RWPE1 (cell line): ENCODE measurements around the gene UROD.

Source experiments
- CTCF ChIA-PET: fragments of 350-600 bp; sonication (Branson Sonifier 250); formaldehyde crosslinking; extraction: SDS; loops from one replicate; lab custom pipeline; 2021; lab: Yijun Ruan, JAX
- POLR2A ChIA-PET: fragments of 400-600 bp; formaldehyde crosslinking; extraction: SDS; loops from one replicate; lab custom pipeline; 2020; ENCODE audit warnings: antibody characterized with exemption; ENCODE audit not compliant: low non-redundant PET; lab: Yijun Ruan, JAX
- DNase-seq: peaks from one replicate; pipeline ENCODE4 v3.0.0; 2012; ENCODE audit warnings: low spot score
- H3K27ac ChIP-seq: fragments of 450-650 bp; 2 replicates; pipeline ENCODE4 v1.5.1; 2017
- CTCF ChIP-seq: fragments of 450-650 bp; conservative IDR thresholded peaks from 2 replicates; pipeline ENCODE4 v1.5.1; 2017; ENCODE audit warnings: low read depth, mild to moderate bottlenecking

Gene UROD

GRCh38 chr1:45002650-45003645 is 9.1 kb upstream of the UROD start:
- CTCF ChIA-PET, result no interaction called here
- POLR2A ChIA-PET, result no interaction called here
- TF ChIP-seq CTCF, result no peak
- H3K27ac ChIP-seq, result peak overlapping the region; percentile 7; the same call in 1 of the 2 replicates
- DNase-seq, result no peak

- no peak for DNase-seq
- no peak for TF ChIP-seq CTCF
- H3K27ac ChIP-seq, result 0 out of 2 replicates have a peak overlapping the region, but pooled peaks have one; percentile 7
- POLR2A ChIA-PET, result no interaction called here
- CTCF ChIA-PET, result no interaction called here
These were observed 8.3 kb upstream of the UROD start for GRCh38 chr1:45003741-45004140.

DNA sequence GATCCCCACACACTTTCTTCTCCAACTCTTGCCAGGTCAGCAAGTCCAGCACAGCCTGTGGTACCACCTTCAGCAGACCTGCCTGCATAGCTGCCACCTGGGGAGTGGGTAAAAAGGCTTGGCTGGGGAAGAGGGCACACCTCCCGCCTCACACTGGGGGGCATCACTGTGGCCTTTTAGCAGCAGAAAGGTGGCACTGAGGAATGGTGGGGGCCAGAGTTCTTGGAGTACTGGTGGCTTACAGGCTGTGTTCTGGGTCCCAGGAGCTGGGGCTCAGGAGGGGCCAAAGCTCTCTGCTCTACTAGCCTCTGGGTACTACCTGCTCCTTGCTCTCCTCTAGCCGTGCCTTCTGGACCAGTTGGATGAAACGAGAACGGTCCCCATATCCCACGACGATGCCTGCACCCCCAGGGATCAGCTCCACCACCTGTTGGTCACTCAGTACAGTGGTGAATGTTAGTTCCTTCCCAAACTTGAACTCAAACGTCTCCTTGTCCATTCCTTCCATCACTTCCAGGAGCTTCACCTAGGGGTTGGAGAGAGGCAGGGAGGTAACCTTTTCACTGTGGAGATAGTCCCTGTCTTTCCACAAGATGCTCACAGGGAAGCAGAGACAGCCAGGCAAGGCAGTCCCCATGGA is 7.7 kb upstream of the UROD start:
- POLR2A ChIA-PET, result no interaction called here
- CTCF ChIA-PET, result interaction anchor here (0.6 kb wide), 1 partner anchor 508 kb away, joined by 4 read pairs; no protein-coding TSS in a partner anchor
- 0 out of 2 replicates have a peak overlapping the region, but pooled peaks have one; percentile 7 for H3K27ac ChIP-seq
- TF ChIP-seq CTCF, result no peak
- no peak for DNase-seq

DNA sequence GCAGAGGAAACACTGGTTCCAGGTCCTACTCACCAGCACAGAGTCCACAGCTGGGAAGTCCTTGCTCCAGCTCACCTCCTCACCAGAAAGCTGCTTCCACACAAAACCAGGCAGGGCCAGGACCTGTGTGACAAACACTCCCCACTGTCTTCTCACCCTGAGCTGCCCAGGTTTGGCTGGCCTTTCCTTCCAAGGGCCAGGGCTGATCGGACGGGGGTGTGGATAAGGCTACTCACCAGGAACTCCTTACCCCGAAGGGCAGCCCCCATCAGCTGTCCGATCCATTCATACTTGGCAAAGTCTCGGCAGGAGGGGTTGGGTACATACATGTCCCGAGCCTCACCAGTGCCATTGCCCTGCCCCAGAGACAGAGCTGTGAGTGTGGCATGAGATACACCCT is 6.3 kb upstream of the UROD start:
- TF ChIP-seq CTCF, result no peak
- ChIA-PET POLR2A (interaction anchor here (0.6 kb wide), 1 partner anchor 18 kb away, joined by 6 read pairs; no protein-coding TSS in a partner anchor), CTCF (interaction anchor here (0.6 kb wide), 2 partner anchors 353 to 705 kb away, joined by 3 read pairs; no protein-coding TSS in a partner anchor)
- DNase-seq, result no peak
- H3K27ac ChIP-seq, result no peak overlapping the region

DNA sequence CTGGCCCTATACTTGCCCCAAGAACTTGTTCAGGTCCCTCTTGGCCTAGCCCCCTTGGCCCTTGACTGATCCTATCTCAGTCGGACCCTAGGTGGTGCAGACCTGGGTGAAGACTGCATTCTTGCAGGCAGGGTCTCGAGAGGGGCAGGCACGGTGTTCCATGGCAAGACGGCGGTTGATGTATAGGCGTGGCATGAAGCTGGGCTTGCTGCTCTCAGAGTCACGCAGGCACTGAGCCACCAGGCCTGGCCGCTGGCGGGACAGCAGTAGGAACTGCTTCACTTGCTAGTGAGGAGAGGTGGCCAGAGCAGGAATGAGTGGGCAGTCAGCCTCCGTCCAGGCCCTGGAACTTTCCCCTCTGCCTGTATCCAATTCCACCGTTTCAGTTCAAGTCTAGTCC is 4.7 kb upstream of the UROD start:
- TF ChIP-seq CTCF, result no peak
- DNase-seq, result no peak
- ChIA-PET POLR2A (no interaction called here), CTCF (no interaction called here)
- H3K27ac ChIP-seq, result no peak overlapping the region

GRCh38 chr1:45008076-45008475 is 4.0 kb upstream of the UROD start:
- CTCF ChIA-PET, result interaction anchor here (0.6 kb wide), 1 partner anchor 276 kb away, joined by 8 read pairs; no protein-coding TSS in a partner anchor
- POLR2A ChIA-PET, result no interaction called here
- no peak for TF ChIP-seq CTCF
- no peak overlapping the region for H3K27ac ChIP-seq
- no peak for DNase-seq
